ENCODE data around the gene VAX1. TPM values are rescaled to one million over a fixed set of nuclear protein-coding genes. Genes with fewer than 3 reads are reported as not detected.

VAX1 gene
- total RNA-seq (2022; extraction: Qiagen RNA extraction) = 1.0 to 1.9 TPM (median 1.6 TPM) in 5 replicates

DNA sequence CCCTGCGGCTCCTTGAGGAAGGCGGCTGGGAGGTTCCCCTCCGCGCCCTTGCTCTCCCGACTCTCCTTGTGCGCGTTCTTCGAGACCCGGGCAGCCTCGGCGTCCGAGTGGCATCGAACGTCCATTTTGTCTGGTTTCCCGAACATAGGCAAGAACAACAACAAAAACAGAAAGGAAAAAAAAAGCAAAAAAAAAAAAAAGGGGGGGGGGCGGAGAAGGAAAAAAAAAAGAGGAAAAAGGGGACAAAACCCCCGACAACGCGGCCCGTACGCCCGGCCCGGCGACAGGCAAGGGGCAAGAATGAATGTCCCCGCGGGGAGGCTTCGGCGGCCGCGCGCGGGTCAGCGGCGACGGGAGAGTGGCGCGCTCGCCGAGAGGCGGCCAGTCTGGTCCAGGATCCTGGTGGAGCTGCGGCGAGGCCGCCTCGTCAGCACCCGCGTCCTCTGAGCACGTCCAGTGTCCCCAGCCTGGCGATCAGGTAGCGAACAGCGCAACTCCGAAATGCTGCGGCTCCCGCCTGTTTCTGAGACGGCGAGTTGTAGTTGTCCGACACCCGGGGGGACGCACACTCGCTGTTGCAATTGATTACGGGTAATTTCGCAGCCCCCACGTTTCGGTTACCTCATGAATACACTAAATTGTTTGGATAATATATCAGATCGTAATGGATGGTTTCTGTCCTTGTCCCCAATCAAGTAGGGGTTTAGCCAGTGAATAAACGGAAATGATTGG lies at the start of gene VAX1:
Gene VAX1 (minus strand): TSS at position 360 of the 732 bp plus-strand sequence. CDS start 214 bp downstream, at position 146.

Other genes with a start within 250 kb of the VAX1 start
- 18.9 to 28.8 TPM (median 24.8 TPM) in 5 replicates for gene SHTN1, start 133.1 kb downstream of the VAX1 start, total RNA-seq (2022; extraction: Qiagen RNA extraction)
- not detected in 5 replicates for gene KCNK18, start 59.2 kb upstream of the VAX1 start, total RNA-seq (2022; extraction: Qiagen RNA extraction)
- gene SLC18A2, start 102.8 kb upstream of the VAX1 start, total RNA-seq (2022; extraction: Qiagen RNA extraction) = 0.04 TPM in 1 of 5 replicates, not detected in the others
- 17.9 to 27.8 TPM (median 24.6 TPM) in 5 replicates for gene PDZD8, start 237.2 kb upstream of the VAX1 start, total RNA-seq (2022; extraction: Qiagen RNA extraction)